DOHH2 (cell line): ENCODE results near the gene STK33.

Experiments used
- H3F3A ChIP-seq: fragments of 200-600 bp; sonication (generic), shearing (Covaris generic); 2 replicates; pipeline ENCODE4 v1.6.0; 2016; ENCODE audit warnings: antibody characterized with exemption, mild to moderate bottlenecking; ENCODE audit not compliant: control insufficient read depth, insufficient read depth
- H3K27ac ChIP-seq: fragments of 200-600 bp; sonication (generic); 2 replicates; pipeline ENCODE4 v1.5.1; 2014; ENCODE audit warnings: low read depth, mild to moderate bottlenecking, low read length, moderate library complexity
- H3K27me3 ChIP-seq: fragments of 200-600 bp; sonication (generic); 2 replicates; pipeline ENCODE4 v1.6.1; 2014; ENCODE audit warnings: mild to moderate bottlenecking, low read length, mixed read lengths; ENCODE audit not compliant: control insufficient read depth
- H3K36me3 ChIP-seq: fragments of 200-600 bp; sonication (generic); 2 replicates; pipeline ENCODE4 v1.6.1; 2014; ENCODE audit warnings: mild to moderate bottlenecking, low read length, moderate library complexity, mixed read lengths; ENCODE audit not compliant: control insufficient read depth
- H3K4me1 ChIP-seq: fragments of 200-600 bp; sonication (generic); 2 replicates; pipeline ENCODE4 v1.6.1; 2014; ENCODE audit warnings: mild to moderate bottlenecking, low read length, mixed read lengths; ENCODE audit not compliant: control insufficient read depth
- H3K4me2 ChIP-seq: fragments of 200-600 bp; sonication (generic); 2 replicates; pipeline ENCODE4 v1.6.0; 2014; ENCODE audit warnings: mild to moderate bottlenecking, low read length, moderate library complexity
- H3K4me3 ChIP-seq: fragments of 200-600 bp; sonication (generic); 2 replicates; pipeline ENCODE4 v1.5.1; 2014; ENCODE audit warnings: mild to moderate bottlenecking, low read length, mixed read lengths
- H3K79me2 ChIP-seq: fragments of 200-600 bp; sonication (generic); 2 replicates; pipeline ENCODE4 v1.6.1; 2014; ENCODE audit warnings: mild to moderate bottlenecking, low read length, mixed read lengths; ENCODE audit not compliant: control insufficient read depth
- H3K9me2 ChIP-seq: fragments of 200-600 bp; sonication (generic); replicated peaks from 2 replicates; pipeline ENCODE4 v1.6.1; 2014; ENCODE audit warnings: mild to moderate bottlenecking, low read length, mixed read lengths; ENCODE audit not compliant: control insufficient read depth
- H3K9me3 ChIP-seq: fragments of 200-600 bp; sonication (generic); 2 replicates; pipeline ENCODE4 v1.6.1; 2014; ENCODE audit warnings: antibody characterized with exemption, low read length, mixed read lengths; ENCODE audit not compliant: control insufficient read depth, insufficient read depth
- H4K20me1 ChIP-seq: fragments of 200-600 bp; sonication (generic); 2 replicates; pipeline ENCODE4 v1.6.0; 2014; ENCODE audit warnings: low read depth, mild to moderate bottlenecking, antibody characterized with exemption, low read length, moderate library complexity; ENCODE audit not compliant: control insufficient read depth, insufficient read depth
- EZH2phosphoT487 ChIP-seq: fragments of 200-600 bp; sonication (generic); IDR thresholded peaks from 2 replicates; pipeline ENCODE4 v1.6.1; 2017; ENCODE audit warnings: borderline replicate concordance, mild to moderate bottlenecking, antibody characterized with exemption, low read length, moderate library complexity, mixed read lengths
- TF ChIP-seq, protein P1 (sequence below): fragments of 200-600 bp; sonication (generic); IDR thresholded peaks from one replicate; pipeline ENCODE4 v1.5.1; 2014; ENCODE audit warnings: antibody characterized with exemption, mild to moderate bottlenecking, low read depth, low read length; ENCODE audit not compliant: poor library complexity, severe bottlenecking

STK33 gene

GRCh38 chr11:8531982-8532381 is 62.0 kb downstream of the STK33 start:
- no peaks in the 10 kb centered on the region for H3K27me3 ChIP-seq
- no peaks in the 10 kb centered on the region for H3K9me3 ChIP-seq
- H4K20me1 ChIP-seq, result no peaks in the 10 kb centered on the region
- no peaks in the 10 kb centered on the region for H3K36me3 ChIP-seq
- no peak for TF ChIP-seq EZH2phosphoT487
- TF ChIP-seq, protein P1, sequence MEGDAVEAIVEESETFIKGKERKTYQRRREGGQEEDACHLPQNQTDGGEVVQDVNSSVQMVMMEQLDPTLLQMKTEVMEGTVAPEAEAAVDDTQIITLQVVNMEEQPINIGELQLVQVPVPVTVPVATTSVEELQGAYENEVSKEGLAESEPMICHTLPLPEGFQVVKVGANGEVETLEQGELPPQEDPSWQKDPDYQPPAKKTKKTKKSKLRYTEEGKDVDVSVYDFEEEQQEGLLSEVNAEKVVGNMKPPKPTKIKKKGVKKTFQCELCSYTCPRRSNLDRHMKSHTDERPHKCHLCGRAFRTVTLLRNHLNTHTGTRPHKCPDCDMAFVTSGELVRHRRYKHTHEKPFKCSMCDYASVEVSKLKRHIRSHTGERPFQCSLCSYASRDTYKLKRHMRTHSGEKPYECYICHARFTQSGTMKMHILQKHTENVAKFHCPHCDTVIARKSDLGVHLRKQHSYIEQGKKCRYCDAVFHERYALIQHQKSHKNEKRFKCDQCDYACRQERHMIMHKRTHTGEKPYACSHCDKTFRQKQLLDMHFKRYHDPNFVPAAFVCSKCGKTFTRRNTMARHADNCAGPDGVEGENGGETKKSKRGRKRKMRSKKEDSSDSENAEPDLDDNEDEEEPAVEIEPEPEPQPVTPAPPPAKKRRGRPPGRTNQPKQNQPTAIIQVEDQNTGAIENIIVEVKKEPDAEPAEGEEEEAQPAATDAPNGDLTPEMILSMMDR, result no peak
- H3K4me3 ChIP-seq, result no peak overlapping the region
- H3F3A ChIP-seq, result no peaks in the 10 kb centered on the region
- H3K27ac ChIP-seq, result no peak overlapping the region
- H3K79me2 ChIP-seq, result no peaks in the 10 kb centered on the region
- no peak overlapping the region for H3K4me2 ChIP-seq
- peaks cover 18% of the 10 kb centered on the region for H3K4me1 ChIP-seq
- H3K9me2 ChIP-seq, result no peaks in the 10 kb centered on the region

DNA sequence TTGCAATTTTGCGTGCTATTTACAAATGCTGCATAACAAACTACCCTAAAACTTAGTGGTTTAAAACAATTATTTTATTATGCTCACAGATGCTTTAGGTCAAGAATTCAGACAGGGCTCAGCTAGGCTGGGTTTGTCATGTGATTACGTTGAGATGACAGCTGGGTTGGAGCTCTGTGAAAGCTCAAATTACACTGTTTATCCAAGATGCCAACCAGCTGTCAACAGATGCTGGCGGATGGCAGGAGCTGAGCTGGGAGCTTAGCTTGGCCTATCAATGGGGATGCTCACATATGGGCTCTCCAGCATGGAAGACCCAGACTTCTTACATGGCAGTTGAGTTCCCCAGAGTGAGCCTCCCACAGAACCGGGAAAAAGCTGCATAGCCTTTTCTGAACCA is 62.7 kb downstream of the STK33 start:
- Histone ChIP-seq H3F3A (no peaks in the 10 kb centered on the region), H3K9me3 (no peaks in the 10 kb centered on the region), H3K4me3 (no peak overlapping the region), H3K27me3 (no peaks in the 10 kb centered on the region), H3K27ac (no peak overlapping the region), H3K9me2 (no peaks in the 10 kb centered on the region), H3K79me2 (no peaks in the 10 kb centered on the region), H3K36me3 (no peaks in the 10 kb centered on the region), H4K20me1 (no peaks in the 10 kb centered on the region), H3K4me2 (no peak overlapping the region), H3K4me1 (peaks cover 18% of the 10 kb centered on the region)
- TF ChIP-seq EZH2phosphoT487, result no peak
- TF ChIP-seq, protein P1, result no peak

DNA sequence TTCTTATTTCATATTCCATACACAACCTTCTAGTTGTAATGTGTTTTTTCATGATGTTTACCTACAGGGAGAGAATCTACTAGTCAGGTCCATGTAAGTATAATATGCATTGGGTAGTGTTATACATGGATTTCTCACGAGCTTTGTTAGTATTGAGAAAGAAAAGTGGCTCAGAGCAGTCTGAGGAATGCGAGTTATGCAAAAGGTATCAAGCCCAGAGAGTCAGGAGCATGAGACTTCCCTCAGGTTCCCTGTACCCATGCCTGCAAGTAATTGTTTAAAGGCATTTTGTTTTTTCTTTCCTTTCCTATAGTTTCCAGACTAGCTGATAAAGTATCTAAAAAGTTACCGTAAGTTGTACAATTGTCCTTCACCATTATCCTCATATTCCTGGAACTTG is 66.1 kb downstream of the STK33 start:
- no peaks in the 10 kb centered on the region for H3K79me2 ChIP-seq
- no peak overlapping the region for H3K27ac ChIP-seq
- H3K4me3 ChIP-seq, result no peak overlapping the region
- H3K9me3 ChIP-seq, result no peaks in the 10 kb centered on the region
- no peaks in the 10 kb centered on the region for H3K36me3 ChIP-seq
- peaks cover 12% of the 10 kb centered on the region for H3K4me1 ChIP-seq
- H3K4me2 ChIP-seq, result no peak overlapping the region
- H4K20me1 ChIP-seq, result no peaks in the 10 kb centered on the region
- no peaks in the 10 kb centered on the region for H3F3A ChIP-seq
- no peak for TF ChIP-seq EZH2phosphoT487
- TF ChIP-seq, protein P1, result no peak
- no peaks in the 10 kb centered on the region for H3K9me2 ChIP-seq
- H3K27me3 ChIP-seq, result no peaks in the 10 kb centered on the region

DNA sequence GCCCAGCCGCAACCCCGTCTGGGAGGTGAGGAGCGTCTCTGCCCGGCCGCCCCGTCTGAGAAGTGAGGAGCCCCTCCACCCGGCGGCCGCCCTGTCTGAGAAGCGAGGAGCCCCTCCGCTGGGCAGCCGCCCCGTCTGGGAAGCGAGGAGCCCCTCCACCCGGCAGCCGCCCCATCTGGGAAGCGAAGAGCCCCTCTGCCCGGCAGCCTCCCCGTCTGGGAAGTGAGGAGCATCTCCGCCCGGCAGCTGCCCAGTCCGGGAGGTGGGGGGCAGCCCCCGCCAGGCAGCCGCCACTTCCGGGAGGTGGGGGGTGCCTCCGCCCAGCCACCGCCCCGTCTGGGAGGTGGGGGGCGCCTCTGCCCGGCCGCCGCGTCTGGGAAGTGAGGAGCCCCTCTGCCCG is 70.6 kb downstream of the STK33 start:
- no peak overlapping the region for H3K27ac ChIP-seq
- H3K4me1 ChIP-seq, result no peaks in the 10 kb centered on the region
- TF ChIP-seq, protein P1, result no peak
- TF ChIP-seq EZH2phosphoT487, result no peak
- H3K27me3 ChIP-seq, result no peaks in the 10 kb centered on the region
- no peak overlapping the region for H3K4me2 ChIP-seq
- no peaks in the 10 kb centered on the region for H3K9me2 ChIP-seq
- H3K36me3 ChIP-seq, result no peaks in the 10 kb centered on the region
- H3K4me3 ChIP-seq, result no peak overlapping the region
- no peaks in the 10 kb centered on the region for H4K20me1 ChIP-seq
- no peaks in the 10 kb centered on the region for H3K79me2 ChIP-seq
- H3F3A ChIP-seq, result no peaks in the 10 kb centered on the region
- no peaks in the 10 kb centered on the region for H3K9me3 ChIP-seq
